K562 (cell line): ENCODE results near the gene KCNK2. TPM values are rescaled to one million over a fixed set of nuclear protein-coding genes. Genes with fewer than 3 reads are reported as not detected.

ENCODE experiments used
- DEAF1 ChIP-seq: fragments of 450-650 bp; formaldehyde crosslinking; IDR thresholded peaks from 2 replicates; pipeline ENCODE4 v1.4.0; 2020; ENCODE audit warnings: mild to moderate bottlenecking, moderate library complexity
- ELK3 ChIP-seq: fragments of 450-650 bp; formaldehyde crosslinking; IDR thresholded peaks from 2 replicates; pipeline ENCODE4 v1.4.0; 2020; ENCODE audit warnings: mild to moderate bottlenecking
- FIP1L1 ChIP-seq: fragments of 200-400 bp; formaldehyde crosslinking; IDR thresholded peaks from 2 replicates; pipeline ENCODE4 v1.6.1; 2018; ENCODE audit warnings: mild to moderate bottlenecking, low read depth, low read length; ENCODE audit not compliant: poor library complexity, severe bottlenecking
- JUNB ChIP-seq: fragments of 450-650 bp; formaldehyde crosslinking; conservative IDR thresholded peaks from 2 replicates; pipeline ENCODE4 v1.4.0; 2020; ENCODE audit warnings: mild to moderate bottlenecking
- NEUROD1 ChIP-seq: fragments of 150-350 bp; IDR thresholded peaks from 2 replicates; pipeline ENCODE4 v1.6.1; 2014; ENCODE audit warnings: borderline replicate concordance, low read length, low read depth; ENCODE audit not compliant: partially characterized antibody
- U2AF2 ChIP-seq: fragments of 200-400 bp; formaldehyde crosslinking; optimal IDR thresholded peaks from 2 replicates; pipeline ENCODE3; 2017; ENCODE audit warnings: low read depth, mild to moderate bottlenecking, low read length
- ZBTB43 ChIP-seq: sonication (generic); formaldehyde crosslinking; IDR thresholded peaks from 2 replicates; pipeline ENCODE4 v1.8.0; 2023; ENCODE audit warnings: mild to moderate bottlenecking, missing genetic modification reagents
- ZFP30 ChIP-seq: fragments of 250-450 bp; sonication (Bioruptor Pico); IDR thresholded peaks from 2 replicates; pipeline ENCODE4 v1.8.0; 2022; ENCODE audit warnings: moderate library complexity, mild to moderate bottlenecking, inconsistent platforms, borderline replicate concordance
- ZNF766 ChIP-seq: fragments of 200-800 bp; sonication (Bioruptor generic); conservative IDR thresholded peaks from 2 replicates; pipeline ENCODE4 v1.6.1; 2016; ENCODE audit warnings: missing genetic modification characterization, missing compliant biosample characterization
- polyA plus RNA-seq, 8 experiments: library from polyadenylated mRNA; depleted of rRNA in 4 of 8; stranded (reverse) in 5 of 8; unstranded in 3 of 8; fragments of >200 nt; fragmentation: Nextera tagmentation in 2 of 8; fragmentation: Illumina TruSeq in 1 of 8; extraction: Ambion mirVana in 2 of 8; extraction: Trizol in 1 of 8; gene quantifications; 2 replicates each; pipeline versions ENCODE4 v1.2.1 to v1.2.3, GENCODE V29; 2011 to 2014; ENCODE audit warnings: inconsistent platforms in 1 of 8, missing spikeins in 1 of 8
- total RNA-seq, 7 experiments: library from RNA; depleted of rRNA in 6 of 7; stranded (reverse); fragments of >200 nt in 6 of 7; fragmentation: Illumina TruSeq in 2 of 7; extraction: Trizol in 2 of 7; gene quantifications; 2 replicates each; pipeline versions ENCODE4 v1.2.1 to v1.2.3, GENCODE V29; 2011 to 2021; ENCODE audit warnings: low replicate concordance in 1 of 7

The KCNK2 gene
- total and polyA plus RNA-seq, 9 of the 15 experiments (the other 6 are each of a cell fraction or from before 2014, with no cell fraction given): 0.04 to 0.13 (median 0.05) TPM; not detected in 3

GRCh38 chr1:215082532-215083382, at the start of gene KCNK2 (continued):
- no peak for TF ChIP-seq ZFP30
- TF ChIP-seq ELK3 (CRISPR knock-in tag): no peak
- no peak for TF ChIP-seq ZBTB43
- no peak for TF ChIP-seq DEAF1
- TF ChIP-seq ZNF766 (CRISPR knock-in tag): no peak
- TF ChIP-seq U2AF2: no peak
- no peak for TF ChIP-seq NEUROD1
- no peak for TF ChIP-seq FIP1L1
- no peak for TF ChIP-seq JUNB (CRISPR knock-in tag)
